Epithelial cell of prostate (primary cell): ENCODE data around the gene CST7.
"Not testable (repeated sequence)": the region's sequence is repeated elsewhere in the genome, so short reads cannot be mapped to it uniquely, and the experiment has no call there.

Experiments
- DNase-seq: peaks from one replicate; pipeline ENCODE4 v3.0.0-alpha.2; 2011; ENCODE audit warnings: low read depth, low spot score
- H3K27ac ChIP-seq: fragments of 450-650 bp; 2 replicates; pipeline ENCODE4 v1.5.1; 2017; ENCODE audit warnings: mild to moderate bottlenecking

CST7 gene, protein sequence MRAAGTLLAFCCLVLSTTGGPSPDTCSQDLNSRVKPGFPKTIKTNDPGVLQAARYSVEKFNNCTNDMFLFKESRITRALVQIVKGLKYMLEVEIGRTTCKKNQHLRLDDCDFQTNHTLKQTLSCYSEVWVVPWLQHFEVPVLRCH

DNA sequence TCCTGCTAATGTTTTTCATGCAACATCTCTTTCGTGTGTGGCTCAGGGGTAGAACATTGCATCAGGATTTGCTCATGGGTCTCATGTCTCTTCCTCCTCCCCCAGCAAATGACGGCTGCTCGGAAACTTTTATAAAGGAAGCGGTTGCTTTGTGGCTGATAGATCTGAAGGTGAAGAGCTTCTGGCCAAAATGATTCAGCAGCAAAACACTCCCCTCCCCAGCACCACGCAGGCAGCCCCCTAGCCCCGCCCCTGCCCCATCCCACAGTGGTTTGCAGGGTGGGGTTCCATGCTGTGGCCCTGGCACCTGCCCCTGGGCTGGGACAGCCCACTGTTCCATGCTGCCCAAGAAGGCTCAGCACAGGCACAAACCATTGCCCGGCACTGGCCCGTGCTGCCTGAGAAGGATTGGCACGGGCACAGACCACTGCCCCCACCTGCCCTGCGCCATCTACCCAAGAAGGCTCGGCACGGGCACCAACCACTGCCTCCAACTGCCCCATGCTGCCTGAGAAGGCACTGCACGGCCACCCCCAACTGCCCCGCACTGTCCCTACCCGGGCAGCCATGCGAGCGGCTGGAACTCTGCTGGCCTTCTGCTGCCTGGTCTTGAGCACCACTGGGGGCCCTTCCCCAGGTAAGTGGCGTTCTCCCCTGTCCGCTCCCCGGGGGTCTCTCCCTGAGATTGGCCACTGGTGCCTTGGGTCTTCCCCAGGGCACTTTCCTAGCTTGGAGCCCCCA, at the start of gene CST7:
Gene CST7, plus strand, starts transcription at position 331 of the 741 bp plus-strand sequence. Its CDS starts 237 bp downstream, at position 568.
- DNase-seq: no peak
- H3K27ac ChIP-seq: no peak within 1 kb of the TSS

DNA sequence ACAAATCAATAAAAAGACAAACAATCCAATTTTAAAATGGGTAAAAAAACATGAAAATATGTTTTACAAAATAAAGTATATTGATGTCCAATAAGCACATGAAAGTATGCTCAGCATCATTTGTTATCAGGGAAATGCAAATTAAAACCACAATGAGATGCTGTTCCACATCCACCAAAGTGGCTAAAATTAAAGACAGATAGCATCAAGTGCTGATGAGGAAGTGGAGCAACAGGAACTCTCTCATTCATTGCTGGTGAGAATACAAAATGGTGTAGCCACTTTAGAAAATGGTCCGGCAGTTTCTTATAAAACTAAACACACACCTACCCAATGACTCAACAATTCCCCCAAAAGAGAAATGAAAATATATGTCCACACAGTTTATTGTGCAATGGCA, 42.3 kb upstream of the CST7 start:
- no peak overlapping the region for H3K27ac ChIP-seq
- no peak for DNase-seq

DNA sequence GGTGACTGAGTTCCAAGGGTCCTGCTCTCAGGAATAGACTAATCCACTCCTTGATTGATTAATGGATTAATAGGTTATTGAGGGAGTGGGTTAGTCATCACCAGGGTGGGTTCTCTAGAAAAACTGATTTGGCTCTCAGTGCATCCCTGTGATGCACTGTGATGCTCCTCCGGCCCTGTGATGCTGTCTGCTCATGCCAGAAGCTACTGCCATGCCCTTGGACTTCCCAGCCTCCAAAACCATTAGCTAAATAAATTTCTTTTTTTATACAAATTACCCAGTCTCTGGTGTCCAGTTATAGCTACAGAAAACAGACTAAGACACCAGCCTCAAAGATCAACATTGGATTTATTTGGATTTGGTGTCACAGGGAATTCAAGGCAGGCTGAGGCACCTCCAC, 40.4 kb upstream of the CST7 start:
- no peak for DNase-seq
- no peak overlapping the region for H3K27ac ChIP-seq

DNA sequence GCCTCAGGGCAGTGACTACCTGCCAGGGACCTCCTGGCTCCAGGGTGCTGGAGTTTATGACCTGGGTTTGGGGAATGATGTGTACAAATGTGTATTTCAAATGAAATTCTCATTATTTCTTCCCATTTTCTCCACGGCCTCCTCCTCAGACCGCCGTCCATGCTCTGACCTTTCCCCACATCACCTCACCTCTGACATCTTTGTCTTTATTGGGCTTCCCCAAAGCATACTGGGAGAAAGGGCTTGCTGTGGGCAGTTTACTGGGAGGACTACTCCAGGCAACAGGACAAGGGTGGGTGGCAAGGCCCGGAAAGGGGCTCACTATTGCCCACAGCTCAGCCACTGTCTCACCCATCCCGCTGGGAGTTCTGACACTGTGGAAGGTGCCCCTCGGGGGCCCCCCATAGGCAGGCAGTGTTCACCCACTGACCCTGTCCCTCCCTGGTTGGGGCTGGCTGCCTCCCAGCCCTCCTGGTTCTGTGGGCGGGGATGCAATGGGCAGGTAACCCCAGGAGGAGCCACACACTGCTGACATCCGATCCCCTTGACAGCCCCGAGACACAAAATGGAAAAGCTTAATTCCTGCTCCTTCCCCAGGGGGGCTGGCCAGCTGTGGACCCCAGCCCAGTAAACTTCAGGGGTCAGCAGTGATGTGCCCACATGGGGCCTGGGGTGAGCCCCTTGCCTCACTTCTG, 39.8 kb upstream of the CST7 start:
- no peak overlapping the region for H3K27ac ChIP-seq
- DNase-seq: no peak

DNA sequence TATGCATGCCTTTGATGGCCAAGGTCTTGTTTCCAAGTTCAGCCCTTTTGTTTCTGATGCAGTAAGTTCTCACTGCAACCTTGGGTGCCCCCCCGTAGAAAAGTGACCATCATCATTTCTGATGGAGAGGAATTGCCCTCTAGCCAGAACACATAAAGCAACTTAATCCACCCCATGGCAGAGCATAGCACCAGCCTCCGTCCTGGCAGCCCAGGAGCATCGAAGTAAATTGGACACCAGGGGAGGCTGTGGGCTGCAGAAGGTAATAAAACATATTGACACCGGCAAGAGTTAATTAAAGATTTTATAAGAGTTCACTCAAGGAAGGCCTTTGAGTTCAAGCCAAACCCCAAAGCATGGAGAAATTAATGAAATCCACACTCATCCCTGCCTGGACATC, 39.2 kb upstream of the CST7 start:
- no peak for DNase-seq
- H3K27ac ChIP-seq: no peak overlapping the region

DNA sequence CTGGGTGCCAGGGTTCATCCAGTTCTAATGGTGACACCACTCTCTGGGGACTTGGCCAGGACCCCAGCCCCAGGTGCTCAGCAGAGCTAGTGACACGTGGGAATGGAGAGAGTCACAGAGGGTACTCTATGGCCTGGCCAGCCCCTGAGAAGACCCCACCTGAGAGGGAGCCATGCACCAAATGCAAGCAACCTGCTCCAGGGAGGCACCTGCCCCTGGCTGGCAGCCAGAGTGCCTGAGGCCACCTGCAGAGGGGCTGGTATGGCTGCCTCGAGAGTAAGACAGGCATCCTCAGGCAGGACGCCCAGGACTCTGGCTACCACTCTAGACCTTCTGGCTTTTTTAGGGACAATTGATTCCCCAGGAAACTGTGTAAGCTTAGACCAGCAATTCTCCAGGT, 38.6 kb upstream of the CST7 start:
- no peak for DNase-seq
- H3K27ac ChIP-seq: no peak overlapping the region

DNA sequence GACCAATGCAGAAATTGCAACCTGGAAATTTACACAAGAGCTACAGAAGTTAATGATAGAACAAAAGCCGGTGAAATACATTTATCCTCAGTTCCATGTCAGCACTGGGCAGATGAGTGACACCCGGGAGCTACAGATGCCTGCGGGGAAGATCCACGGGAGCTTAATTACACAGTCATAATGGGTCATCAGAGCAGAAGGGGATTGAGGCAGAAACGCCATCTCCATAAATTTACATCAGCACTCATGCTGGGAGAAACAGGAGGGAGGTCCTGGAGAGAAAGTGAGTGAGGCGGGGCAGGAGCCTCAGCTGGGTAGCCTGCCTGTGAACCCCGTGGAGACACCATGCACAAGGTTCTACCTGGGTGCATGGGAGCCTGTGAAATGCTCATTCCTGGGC, 37.6 kb upstream of the CST7 start:
- no peak overlapping the region for H3K27ac ChIP-seq
- DNase-seq: no peak

DNA sequence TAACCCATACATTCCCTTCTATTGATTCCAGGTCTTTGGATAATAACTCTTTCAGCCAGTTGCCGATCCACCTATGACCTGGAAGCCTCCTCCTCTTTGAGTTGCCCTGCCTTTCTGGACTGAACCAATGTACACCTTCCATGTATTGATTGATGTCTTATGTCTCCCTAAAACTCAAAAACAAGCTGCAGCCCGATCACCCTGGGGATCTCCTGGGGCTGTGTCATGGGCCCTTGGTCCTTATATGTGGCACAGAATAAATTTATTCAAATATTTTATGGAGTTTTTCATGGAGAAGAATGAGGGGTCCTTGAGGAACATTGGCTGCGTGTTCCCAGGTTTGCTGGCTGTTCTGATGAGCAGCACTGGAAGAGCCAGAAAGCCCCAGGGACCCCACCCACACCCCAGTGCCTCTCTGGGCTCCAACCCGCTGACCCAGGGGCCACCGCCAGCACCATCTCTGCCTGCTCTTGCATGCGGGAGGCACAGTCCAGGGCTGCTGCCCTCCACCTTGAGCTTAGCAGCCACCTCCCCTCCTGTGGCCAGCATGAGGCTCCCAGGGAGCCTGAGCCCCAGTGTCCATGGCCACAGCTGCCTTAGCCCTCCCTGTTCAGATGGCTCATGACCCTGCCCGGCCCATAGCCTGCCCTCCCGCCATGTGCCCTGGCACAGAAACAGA, 36.5 kb upstream of the CST7 start:
- DNase-seq: no peak
- H3K27ac ChIP-seq: no peak overlapping the region

DNA sequence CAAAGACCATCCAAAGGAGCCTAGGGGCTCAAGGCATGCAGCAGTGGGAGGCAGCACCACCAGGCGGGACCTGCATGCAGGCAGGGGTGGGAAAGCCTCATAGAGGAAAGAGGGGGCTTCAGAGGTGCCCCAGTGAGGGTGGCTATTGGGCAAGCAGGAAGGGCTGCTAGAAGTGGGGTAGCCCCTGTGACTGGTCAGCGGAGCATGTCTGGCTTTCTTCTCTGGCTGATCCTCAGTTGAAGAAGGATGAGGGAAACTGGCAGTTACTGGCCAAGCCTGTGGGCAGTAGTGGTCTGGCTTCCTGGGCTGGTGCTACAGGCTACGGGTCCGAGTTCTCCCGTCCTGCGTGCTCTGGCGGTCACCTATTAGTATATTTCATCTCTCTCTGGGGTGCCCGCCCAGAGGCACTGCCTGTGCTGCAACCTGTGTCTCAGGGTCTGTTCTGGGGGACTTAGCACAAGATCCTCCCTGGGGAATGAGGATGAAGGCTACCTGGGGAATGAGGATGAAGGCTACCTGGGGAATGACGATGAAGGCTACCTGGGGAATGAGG, 35.9 kb upstream of the CST7 start:
- DNase-seq: no peak
- H3K27ac ChIP-seq: no peak overlapping the region

DNA sequence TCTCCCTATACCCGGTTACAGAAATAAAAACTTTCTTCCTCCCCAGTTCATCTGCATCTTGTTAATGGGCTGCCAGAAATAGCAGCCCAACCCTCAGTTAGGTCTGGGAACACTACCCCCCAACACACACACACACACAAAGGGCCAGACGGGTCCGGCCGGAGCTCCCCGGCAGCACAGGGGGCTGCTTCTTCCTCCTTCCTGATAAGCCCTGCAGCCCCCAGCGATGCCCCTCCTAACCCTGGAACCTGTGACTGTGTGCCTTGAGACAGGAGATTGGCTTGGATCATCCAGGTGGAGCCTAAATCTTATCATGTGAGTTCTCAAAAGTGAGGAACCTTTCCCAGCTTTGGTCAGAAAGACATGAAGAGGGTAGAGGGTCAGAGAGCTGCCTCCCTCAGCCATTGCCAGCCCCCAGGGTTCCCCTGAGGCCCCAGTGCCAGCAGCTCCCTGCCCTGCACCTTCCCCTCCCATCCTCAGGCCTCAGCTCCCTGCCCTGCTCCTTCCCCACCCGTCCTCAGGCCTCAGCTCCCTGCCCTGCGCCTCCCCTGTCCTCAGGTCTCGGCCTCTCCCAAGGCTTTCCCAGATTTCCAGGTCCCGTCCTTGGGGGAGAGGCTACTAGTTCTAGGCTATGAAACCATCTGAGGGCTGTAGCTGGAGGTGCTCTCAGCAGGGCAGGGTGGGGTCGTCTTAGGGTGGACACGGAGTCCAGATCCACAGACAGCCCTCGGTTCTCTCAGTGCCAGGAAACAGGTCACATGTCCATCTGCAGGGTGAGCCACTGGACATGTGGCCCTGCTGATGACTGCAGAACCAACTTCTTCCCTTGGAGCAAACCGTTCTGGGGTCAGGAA, 34.5 kb upstream of the CST7 start:
- no peak for DNase-seq
- no peak overlapping the region for H3K27ac ChIP-seq

DNA sequence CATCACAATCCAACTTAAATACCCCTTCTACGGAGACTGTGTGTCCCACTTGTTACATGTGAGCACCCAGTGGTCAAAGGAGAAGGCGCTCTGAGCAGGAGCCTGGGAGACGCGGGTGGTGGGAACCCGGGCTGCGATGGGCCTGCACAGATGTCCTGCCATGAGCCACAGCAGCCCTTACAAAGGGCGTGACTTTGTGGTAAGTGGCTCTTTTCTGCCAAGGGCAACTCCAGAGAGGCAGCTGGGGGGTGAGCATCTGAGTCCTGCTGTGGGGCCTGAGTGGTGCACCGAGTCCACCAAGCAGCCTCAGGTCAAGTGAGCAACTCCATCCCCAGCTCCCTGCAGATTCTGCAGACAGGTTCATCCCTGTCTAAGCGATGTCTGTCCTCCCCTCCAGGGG, 33.6 kb upstream of the CST7 start:
- no peak overlapping the region for H3K27ac ChIP-seq
- DNase-seq: no peak

DNA sequence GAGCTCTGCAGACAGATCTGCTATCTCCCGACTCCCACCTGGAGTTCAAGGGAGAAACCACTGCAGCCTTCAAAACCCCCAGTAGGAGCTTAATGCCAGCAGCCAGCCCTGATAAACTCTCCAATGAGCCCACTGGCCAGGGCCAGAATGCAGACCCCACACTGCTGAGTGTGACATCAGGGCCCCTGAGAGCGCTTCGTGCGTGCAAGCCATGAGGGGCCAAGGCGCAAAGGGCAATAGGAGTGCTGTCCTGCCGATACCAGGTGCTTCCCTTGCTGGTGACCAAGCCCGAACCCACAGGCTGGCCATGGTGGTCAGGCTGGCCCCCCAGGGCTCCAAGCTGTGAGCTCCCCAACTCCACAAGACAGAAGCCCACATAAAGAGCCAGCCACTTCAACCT, 33.2 kb upstream of the CST7 start:
- no peak for DNase-seq
- H3K27ac ChIP-seq: no peak overlapping the region

DNA sequence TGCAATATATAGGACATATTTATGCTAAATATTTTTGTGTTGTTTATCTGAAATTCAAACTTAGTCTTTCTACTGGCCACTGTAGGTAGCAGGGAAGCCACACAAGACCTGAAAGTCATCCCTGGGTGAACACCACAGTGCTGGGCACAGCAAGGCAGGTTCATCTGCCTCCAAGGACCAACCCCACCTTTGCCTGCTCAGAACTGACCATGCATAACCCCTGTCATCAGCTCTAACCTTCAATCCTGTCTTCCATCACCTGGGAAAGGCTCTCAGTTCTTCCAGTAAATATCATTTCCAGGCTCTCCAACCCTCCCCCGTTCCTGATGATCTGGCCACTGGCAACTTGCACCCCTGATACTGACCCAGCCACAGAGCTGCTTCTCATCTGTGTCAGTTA, 32.7 kb upstream of the CST7 start:
- no peak overlapping the region for H3K27ac ChIP-seq
- DNase-seq: no peak

DNA sequence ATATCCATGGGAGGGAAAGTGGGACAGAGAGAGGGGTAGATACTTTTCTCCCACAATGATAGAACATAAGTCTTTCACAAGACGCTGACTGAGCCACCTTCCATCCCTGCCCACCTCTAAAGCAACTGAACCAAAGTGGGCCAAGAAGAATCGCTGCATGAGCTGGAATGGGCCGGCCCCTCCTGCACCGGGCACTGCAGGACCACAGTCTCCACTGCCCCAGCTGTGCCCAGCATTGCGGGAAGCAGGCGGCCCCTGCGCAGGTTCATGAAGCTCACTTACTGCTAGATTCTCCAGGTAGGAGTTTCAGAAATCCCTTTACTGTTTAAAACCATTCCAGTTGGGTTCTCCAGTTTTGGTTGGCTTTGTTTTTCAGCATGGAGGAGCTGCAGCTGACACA, 32.0 kb upstream of the CST7 start:
- no peak overlapping the region for H3K27ac ChIP-seq
- no peak for DNase-seq

DNA sequence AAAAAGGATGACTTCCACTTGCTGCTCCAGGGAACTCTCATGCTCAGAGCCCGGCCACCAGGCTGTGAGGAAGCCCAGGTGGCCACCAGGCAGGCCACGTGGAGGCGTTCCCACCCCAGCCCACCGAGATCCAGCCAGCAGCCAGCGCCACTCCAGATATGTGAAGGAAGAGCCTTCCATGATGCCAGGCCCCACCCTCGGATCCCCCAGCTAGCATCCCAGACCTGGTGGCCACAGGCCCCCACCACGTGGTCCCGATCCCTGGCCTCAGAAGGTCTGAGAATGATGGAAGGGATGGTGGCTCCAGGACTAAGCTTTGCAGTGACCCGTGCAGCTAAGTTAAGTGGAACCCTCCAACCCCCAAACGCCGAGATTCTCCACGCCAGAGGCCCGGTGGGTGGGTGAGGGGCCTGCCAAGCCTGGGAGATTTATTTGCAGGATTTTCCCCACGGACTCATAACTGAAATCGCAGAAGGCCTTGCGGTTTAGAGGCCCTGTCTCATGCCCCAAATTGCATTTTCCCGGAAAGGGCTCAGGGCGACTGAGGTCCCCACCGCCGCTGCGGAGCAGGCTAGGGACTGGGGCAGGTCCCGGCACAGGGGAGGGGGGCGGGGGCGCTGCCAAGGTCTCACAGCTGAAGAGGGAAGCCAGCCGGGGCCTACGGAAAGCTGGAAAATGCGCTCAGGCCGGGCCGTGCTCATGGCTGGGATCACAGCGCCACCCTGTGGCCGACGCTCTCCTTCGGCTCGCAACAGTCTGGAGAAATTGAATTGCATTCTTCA, 31.1 kb upstream of the CST7 start:
- DNase-seq: no peak
- H3K27ac ChIP-seq: no peak overlapping the region

DNA sequence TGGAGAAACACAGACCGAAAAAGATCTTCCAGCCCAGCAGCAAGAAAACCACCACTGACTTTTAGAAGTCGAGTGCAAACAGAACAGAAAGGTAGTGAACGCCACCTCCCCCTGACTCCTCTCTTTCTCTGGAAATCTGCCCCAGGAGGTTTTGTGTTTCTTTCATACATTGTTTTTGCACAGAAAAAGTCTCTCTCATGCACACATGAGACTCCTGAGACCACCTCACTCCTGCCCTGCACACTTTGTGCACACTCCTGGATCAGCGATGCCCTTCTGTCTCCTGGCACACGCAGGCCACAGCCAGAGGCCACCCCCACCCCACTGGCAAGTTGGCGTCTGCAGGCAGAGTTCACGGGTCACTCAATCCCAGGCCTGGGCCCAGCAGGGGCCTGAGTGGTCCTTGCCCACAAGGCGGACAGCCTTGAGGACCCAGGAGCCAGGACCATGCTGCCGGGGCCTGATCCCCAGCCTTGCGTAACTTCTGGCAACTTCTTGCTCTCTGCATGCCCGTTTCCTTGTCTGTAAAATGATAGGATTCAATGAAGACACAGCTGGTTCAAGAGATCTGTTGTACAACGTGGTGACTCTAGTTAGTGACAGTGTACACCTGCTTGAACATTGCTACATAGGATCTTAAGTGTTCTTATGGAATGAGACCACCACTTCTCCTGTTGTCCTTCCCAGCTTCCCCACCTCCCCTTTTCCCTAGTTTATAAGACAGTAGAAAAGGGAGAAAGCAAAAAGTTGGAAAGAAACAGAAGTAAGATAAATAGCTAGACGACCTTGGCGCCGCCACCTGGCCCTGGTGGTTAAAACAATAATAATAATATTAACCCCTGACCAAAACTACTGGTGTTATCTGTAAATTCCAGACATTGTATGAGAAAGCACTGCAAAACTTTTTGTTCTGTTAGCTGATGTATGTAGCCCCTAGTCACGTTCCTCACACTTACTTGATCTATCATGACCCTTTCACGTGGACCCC, 30.2 kb upstream of the CST7 start:
- no peak overlapping the region for H3K27ac ChIP-seq
- DNase-seq: no peak

DNA sequence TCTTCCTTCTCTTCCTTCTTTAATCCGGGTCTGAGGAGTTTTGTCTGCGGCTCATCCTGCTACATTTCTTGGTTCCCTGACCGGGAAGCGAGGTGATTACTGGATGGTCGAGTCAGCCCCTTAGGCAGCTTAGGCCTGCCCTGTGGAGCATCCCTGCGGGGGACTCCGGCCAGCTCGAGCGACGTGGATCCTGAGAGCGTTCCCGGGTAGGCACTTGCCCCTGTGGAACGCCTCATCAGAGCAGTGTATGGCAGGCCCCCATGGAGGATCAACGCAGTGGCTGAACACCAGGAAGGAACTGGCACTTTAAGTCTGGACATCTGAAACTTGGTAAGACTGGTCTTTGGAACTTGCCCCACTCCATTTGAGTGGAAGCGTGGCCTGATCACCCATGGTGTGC, 29.4 kb upstream of the CST7 start:
- DNase-seq, H3K27ac ChIP-seq: not testable (repeated sequence)

DNA sequence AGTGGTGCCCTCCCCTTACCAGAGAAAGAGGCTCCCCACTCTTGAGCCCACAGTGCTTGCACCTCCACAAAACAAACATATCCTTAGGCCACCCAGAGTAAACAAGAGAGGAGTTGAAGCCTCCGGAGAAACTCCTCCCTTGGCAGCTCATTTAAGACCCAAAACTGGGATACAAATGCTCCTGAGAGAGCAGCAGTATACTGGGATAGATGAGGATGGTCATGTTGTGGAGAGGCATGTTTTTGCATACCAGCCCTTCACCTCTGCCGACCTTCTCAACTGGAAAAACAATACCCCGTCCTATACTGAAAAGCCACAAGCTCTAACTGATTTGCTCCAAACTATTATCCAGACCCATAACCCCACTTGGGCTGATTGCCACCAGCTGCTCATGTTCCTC, 28.4 kb upstream of the CST7 start:
- not testable (repeated sequence) for H3K27ac ChIP-seq, DNase-seq
